ENCODE results near the gene CARD10. TPM values are rescaled to one million over a fixed set of nuclear protein-coding genes. Genes with fewer than 3 reads are reported as not detected.

The CARD10 gene
- polyA plus RNA-seq, 1 donor = 36.0 TPM

GRCh38 chr22:37485395-37486223, 33.6 kb downstream of the CARD10 start:
- H3K36me3 ChIP-seq (ENCODE audit: control insufficient read depth, insufficient read depth, low read length) = peaks cover 11% of the 10 kb centered on the region
- no peak for DNase-seq
- peaks cover 21% of the 10 kb centered on the region for H3K4me1 ChIP-seq (ENCODE audit: control insufficient read depth, insufficient read depth, low read length)
- H3K4me3 ChIP-seq (ENCODE audit: low read length) = peak overlapping the region; percentile 23
- no peak overlapping the region for H3K27ac ChIP-seq (ENCODE audit: low read length)
- no peaks in the 10 kb centered on the region for H3K9me3 ChIP-seq (ENCODE audit: control insufficient read depth, low read depth, low read length)
- no CpG with 5 or more reads among the region's 26 CpGs for WGBS (ENCODE audit: insufficient coverage, low lambda C conversion rate)
- H3K27me3 ChIP-seq (ENCODE audit: control insufficient read depth, insufficient read depth, low read length) = peaks cover 5% of the 10 kb centered on the region

GRCh38 chr22:37484480-37485394, 34.5 kb downstream of the CARD10 start:
- Histone ChIP-seq H3K27me3 (ENCODE audit: control insufficient read depth, insufficient read depth, low read length) (peaks cover 5% of the 10 kb centered on the region), H3K4me1 (ENCODE audit: control insufficient read depth, insufficient read depth, low read length) (peaks cover 25% of the 10 kb centered on the region), H3K27ac (ENCODE audit: low read length) (peak overlapping the region; percentile 8), H3K9me3 (ENCODE audit: control insufficient read depth, low read depth, low read length) (no peaks in the 10 kb centered on the region), H3K4me3 (ENCODE audit: low read length) (peak overlapping the region; percentile 5), H3K36me3 (ENCODE audit: control insufficient read depth, insufficient read depth, low read length) (peaks cover 2% of the 10 kb centered on the region)
- DNase-seq = peak in 1 of 2 donors; percentile 29
- no CpG with 5 or more reads among the region's 39 CpGs for WGBS (ENCODE audit: insufficient coverage, low lambda C conversion rate)

GRCh38 chr22:37483050-37483449, 36.2 kb downstream of the CARD10 start:
- Histone ChIP-seq H3K27me3 (ENCODE audit: control insufficient read depth, insufficient read depth, low read length) (peaks cover 5% of the 10 kb centered on the region), H3K9me3 (ENCODE audit: control insufficient read depth, low read depth, low read length) (no peaks in the 10 kb centered on the region), H3K4me3 (ENCODE audit: low read length) (no peak overlapping the region), H3K36me3 (ENCODE audit: control insufficient read depth, insufficient read depth, low read length) (no peaks in the 10 kb centered on the region), H3K4me1 (ENCODE audit: control insufficient read depth, insufficient read depth, low read length) (peaks cover 25% of the 10 kb centered on the region), H3K27ac (ENCODE audit: low read length) (no peak overlapping the region)
- DNase-seq = no peak
- whole genome bisulfite sequencing (ENCODE audit: insufficient coverage, low lambda C conversion rate) = no CpG with 5 or more reads among the region's 13 CpGs

GRCh38 chr22:37482244-37482643, 37.0 kb downstream of the CARD10 start:
- Histone ChIP-seq H3K36me3 (ENCODE audit: control insufficient read depth, insufficient read depth, low read length) (no peaks in the 10 kb centered on the region), H3K4me1 (ENCODE audit: control insufficient read depth, insufficient read depth, low read length) (peaks cover 25% of the 10 kb centered on the region), H3K9me3 (ENCODE audit: control insufficient read depth, low read depth, low read length) (no peaks in the 10 kb centered on the region), H3K27me3 (ENCODE audit: control insufficient read depth, insufficient read depth, low read length) (peaks cover 5% of the 10 kb centered on the region), H3K4me3 (ENCODE audit: low read length) (no peak overlapping the region), H3K27ac (ENCODE audit: low read length) (no peak overlapping the region)
- no peak for DNase-seq
- WGBS (ENCODE audit: insufficient coverage, low lambda C conversion rate) = no CpG with 5 or more reads among the region's 9 CpGs

GRCh38 chr22:37481347-37481907, 37.8 kb downstream of the CARD10 start:
- Histone ChIP-seq H3K4me3 (ENCODE audit: low read length) (no peak overlapping the region), H3K36me3 (ENCODE audit: control insufficient read depth, insufficient read depth, low read length) (no peaks in the 10 kb centered on the region), H3K9me3 (ENCODE audit: control insufficient read depth, low read depth, low read length) (no peaks in the 10 kb centered on the region), H3K27ac (ENCODE audit: low read length) (no peak overlapping the region), H3K4me1 (ENCODE audit: control insufficient read depth, insufficient read depth, low read length) (peaks cover 18% of the 10 kb centered on the region), H3K27me3 (ENCODE audit: control insufficient read depth, insufficient read depth, low read length) (peaks cover 5% of the 10 kb centered on the region)
- WGBS (ENCODE audit: insufficient coverage, low lambda C conversion rate) = no CpG with 5 or more reads among the region's 12 CpGs
- DNase-seq = no peak

- DNase-seq = peak in 1 of 2 donors; percentile 39
- H3K27me3 ChIP-seq (ENCODE audit: control insufficient read depth, insufficient read depth, low read length) = peaks cover 5% of the 10 kb centered on the region
- WGBS (ENCODE audit: insufficient coverage, low lambda C conversion rate) = no CpG with 5 or more reads among the region's 17 CpGs
Measured at GRCh38 chr22:37480387-37481346, 38.5 kb downstream of the CARD10 start.

GRCh38 chr22:37479196-37479595, 40.0 kb downstream of the CARD10 start:
- no peak for DNase-seq
- Histone ChIP-seq H3K4me3 (ENCODE audit: low read length) (no peak overlapping the region), H3K36me3 (ENCODE audit: control insufficient read depth, insufficient read depth, low read length) (no peaks in the 10 kb centered on the region), H3K9me3 (ENCODE audit: control insufficient read depth, low read depth, low read length) (no peaks in the 10 kb centered on the region), H3K27me3 (ENCODE audit: control insufficient read depth, insufficient read depth, low read length) (peaks cover under 1% of the 10 kb centered on the region), H3K4me1 (ENCODE audit: control insufficient read depth, insufficient read depth, low read length) (peaks cover 9% of the 10 kb centered on the region), H3K27ac (ENCODE audit: low read length) (no peak overlapping the region)
- no CpG with 5 or more reads among the region's 15 CpGs for WGBS (ENCODE audit: insufficient coverage, low lambda C conversion rate)

More at GRCh38 chr22:37480387-37481346, 38.5 kb downstream of the CARD10 start:
- H3K36me3 ChIP-seq (ENCODE audit: control insufficient read depth, insufficient read depth, low read length) = no peaks in the 10 kb centered on the region
- H3K27ac ChIP-seq (ENCODE audit: low read length) = no peak overlapping the region
- H3K4me3 ChIP-seq (ENCODE audit: low read length) = no peak overlapping the region
- H3K9me3 ChIP-seq (ENCODE audit: control insufficient read depth, low read depth, low read length) = no peaks in the 10 kb centered on the region
- H3K4me1 ChIP-seq (ENCODE audit: control insufficient read depth, insufficient read depth, low read length) = peaks cover 13% of the 10 kb centered on the region

GRCh38 chr22:37476389-37477329, 42.6 kb downstream of the CARD10 start:
- Histone ChIP-seq H3K4me1 (ENCODE audit: control insufficient read depth, insufficient read depth, low read length) (peaks cover 3% of the 10 kb centered on the region), H3K36me3 (ENCODE audit: control insufficient read depth, insufficient read depth, low read length) (no peaks in the 10 kb centered on the region), H3K27ac (ENCODE audit: low read length) (no peak overlapping the region), H3K9me3 (ENCODE audit: control insufficient read depth, low read depth, low read length) (no peaks in the 10 kb centered on the region), H3K27me3 (ENCODE audit: control insufficient read depth, insufficient read depth, low read length) (no peaks in the 10 kb centered on the region), H3K4me3 (ENCODE audit: low read length) (no peak overlapping the region)
- DNase-seq = no peak
- no CpG with 5 or more reads among the region's 14 CpGs for WGBS (ENCODE audit: insufficient coverage, low lambda C conversion rate)
